GM06990 (cell line): ENCODE results near the gene SYNPO2.

Source experiments
- DNase-seq: peaks from one replicate; pipeline ENCODE4 v3.0.0-alpha.2; 2011; ENCODE audit not compliant: insufficient read length; ENCODE audit errors: extremely low read depth
- H3K27me3 ChIP-seq: replicated peaks from 2 replicates; pipeline ENCODE4 v1.6.0; 2011; ENCODE audit warnings: low read length; ENCODE audit not compliant: control insufficient read depth, insufficient read depth
- H3K36me3 ChIP-seq: 2 replicates; pipeline ENCODE4 v1.5.1; 2011; ENCODE audit warnings: low read length; ENCODE audit not compliant: control insufficient read depth, insufficient read depth
- H3K4me3 ChIP-seq: replicated peaks from 2 replicates; pipeline ENCODE4 v1.5.1; 2011; ENCODE audit warnings: low read depth, mild to moderate bottlenecking, control low read depth, low read length
- CTCF ChIP-seq: IDR thresholded peaks from 2 replicates; pipeline ENCODE4 v1.5.1; 2011; ENCODE audit warnings: low read length, control low read depth, mild to moderate bottlenecking, inconsistent platforms; ENCODE audit not compliant: insufficient read depth, poor library complexity, severe bottlenecking

The SYNPO2 gene

DNA sequence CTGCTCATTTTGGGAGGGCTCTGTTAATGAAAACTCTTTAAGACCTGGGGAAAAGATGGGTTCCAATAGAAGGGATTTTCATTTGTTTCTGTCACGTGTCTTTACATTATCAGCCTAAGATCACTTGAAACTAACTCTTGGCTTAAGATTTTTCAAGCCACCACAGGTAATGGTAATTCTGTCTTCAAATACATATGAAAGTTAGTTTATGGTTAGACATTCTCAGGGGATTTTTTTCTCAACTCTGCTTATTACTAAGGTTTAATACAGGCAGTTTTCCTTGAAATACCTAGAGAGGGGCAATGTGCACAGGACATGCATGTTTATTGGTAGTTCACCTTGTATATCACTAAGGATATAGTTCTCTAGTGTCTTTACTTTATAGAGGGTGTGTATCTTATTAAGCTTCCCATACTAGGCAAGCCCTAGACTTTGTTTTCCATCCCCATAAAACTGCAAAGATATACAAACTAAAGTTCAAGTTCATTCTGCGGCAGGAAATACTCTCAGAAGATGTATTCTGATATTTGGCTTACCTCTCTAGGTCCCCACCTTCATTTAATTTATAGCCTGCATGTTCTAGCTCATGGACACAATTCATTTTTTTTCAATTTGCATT, 208.7 kb downstream of the SYNPO2 start:
- Histone ChIP-seq H3K36me3 (no peaks in the 10 kb centered on the region), H3K4me3 (no peak overlapping the region), H3K27me3 (no peaks in the 10 kb centered on the region)
- no peak for DNase-seq
- no peak for TF ChIP-seq CTCF

GRCh38 chr4:119098306-119098705, 209.7 kb downstream of the SYNPO2 start:
- no peaks in the 10 kb centered on the region for H3K36me3 ChIP-seq
- no peak overlapping the region for H3K4me3 ChIP-seq
- no peak for TF ChIP-seq CTCF
- H3K27me3 ChIP-seq: no peaks in the 10 kb centered on the region; the same call in 1 of the 2 replicates
- no peak for DNase-seq

- no peak overlapping the region for H3K4me3 ChIP-seq
- no peak for TF ChIP-seq CTCF
- DNase-seq: no peak
- no peaks in the 10 kb centered on the region; the same call in 1 of the 2 replicates for H3K27me3 ChIP-seq
- H3K36me3 ChIP-seq: no peaks in the 10 kb centered on the region
These were observed 210.7 kb downstream of the SYNPO2 start for GRCh38 chr4:119099227-119099810.

DNA sequence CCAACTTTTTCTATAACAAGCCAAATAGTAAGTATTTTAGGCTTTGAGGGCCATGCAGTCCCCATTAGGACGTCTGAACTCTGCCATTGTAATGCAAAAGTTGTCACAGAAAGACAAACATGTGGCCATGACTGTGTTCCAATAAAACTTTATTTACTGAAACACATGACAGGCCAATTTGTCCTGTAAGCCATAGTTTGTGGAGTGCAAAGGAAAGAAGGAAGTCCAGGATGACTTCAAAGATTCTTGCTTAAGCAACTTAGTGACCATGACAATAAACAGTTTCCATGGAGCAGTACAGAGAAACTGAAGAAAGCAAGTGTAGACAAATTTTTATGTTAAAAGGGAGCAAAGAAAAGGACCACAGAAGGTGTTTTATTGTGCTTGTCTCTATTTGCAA, 212.0 kb downstream of the SYNPO2 start:
- H3K4me3 ChIP-seq: no peak overlapping the region
- no peak for TF ChIP-seq CTCF
- no peak for DNase-seq
- no peaks in the 10 kb centered on the region; the same call in none of the 2 replicates for H3K27me3 ChIP-seq
- H3K36me3 ChIP-seq: no peaks in the 10 kb centered on the region

DNA sequence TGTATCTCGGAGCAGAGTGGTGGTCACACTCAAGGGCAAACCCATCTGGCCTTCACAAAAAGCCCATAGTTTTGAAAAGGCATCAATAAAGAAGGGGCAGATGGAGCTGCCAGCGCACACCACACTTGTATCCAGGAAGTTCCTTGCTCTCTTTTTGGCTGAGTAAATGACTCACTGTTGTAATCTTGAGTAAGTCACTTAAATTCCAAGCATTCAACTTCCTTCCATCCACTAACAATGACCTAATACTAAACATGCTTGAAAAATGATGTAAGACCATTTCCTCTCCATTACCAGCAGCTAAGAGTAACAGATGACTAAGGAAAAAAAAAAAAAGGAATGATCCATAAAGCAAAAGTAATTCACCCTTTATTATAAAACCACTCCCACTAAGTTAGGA, 214.6 kb downstream of the SYNPO2 start:
- TF ChIP-seq CTCF: no peak
- no peak for DNase-seq
- Histone ChIP-seq H3K36me3 (no peaks in the 10 kb centered on the region), H3K27me3 (no peaks in the 10 kb centered on the region; the same call in none of the 2 replicates), H3K4me3 (no peak overlapping the region)
